ENCODE results near the gene RPP30. TPM values are rescaled to one million over a fixed set of nuclear protein-coding genes. Genes with fewer than 3 reads are reported as not detected.
A peak's percentile ranks its signal among the peaks of the same experiment; 100 is the strongest.

The RPP30 gene
- total and polyA plus RNA-seq, 2 of the 13 experiments (the other 11 are each of a cell fraction or from before 2014, with no cell fraction given), result 27.1 to 65.0 TPM

DNA sequence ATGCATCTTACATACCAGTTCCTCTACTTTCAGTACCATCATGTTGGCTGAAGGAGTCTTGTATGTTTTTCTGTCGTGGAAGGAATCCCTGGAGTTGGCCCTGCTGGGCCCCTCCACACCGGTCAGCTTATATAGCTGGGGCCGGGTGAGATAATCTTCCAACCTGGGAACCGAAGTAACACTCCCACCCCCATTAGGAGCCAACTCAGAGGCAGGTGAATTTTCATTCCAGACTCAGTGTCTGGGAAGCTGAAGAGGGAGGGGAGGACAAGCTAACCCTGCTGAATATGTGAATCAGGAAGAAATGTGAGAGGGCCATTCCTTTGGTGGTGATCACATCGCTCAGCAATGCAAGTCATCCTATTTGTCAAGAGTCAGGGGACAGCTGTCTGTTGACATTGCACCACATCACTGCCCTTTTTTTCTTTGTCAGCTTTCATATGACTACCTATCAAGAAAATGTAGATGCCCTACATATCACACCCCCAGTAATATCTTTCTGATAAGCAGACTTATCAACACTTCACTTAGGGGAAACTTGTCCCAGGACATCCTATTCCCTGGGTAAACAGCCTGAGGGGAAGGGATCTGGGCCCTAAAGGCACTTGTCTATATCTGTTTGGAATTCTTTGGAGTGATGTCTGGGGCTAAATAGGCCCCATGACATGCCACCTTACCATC lies 49.4 kb downstream of the RPP30 start, which contains the start of gene ANKRD1 (continued):
- TF ChIP-seq THRA (CRISPR knock-in tag; IDR thresholded peaks at IDR 0.05; ENCODE audit: borderline replicate concordance) (peak; percentile 44; the same call in 1 of the 2 replicates), ATM (IDR thresholded peaks at IDR 0.05; ENCODE audit: borderline replicate concordance) (no peak), RFXANK (CRISPR knock-in tag; IDR thresholded peaks at IDR 0.05) (no peak), ZNF768 (CRISPR knock-in tag; IDR thresholded peaks at IDR 0.05) (no peak), ZNF350 (CRISPR knock-in tag; IDR thresholded peaks at IDR 0.05; ENCODE audit: borderline replicate concordance, low read depth) (no peak; the same call in 1 of the 2 replicates), HOXA5 (CRISPR knock-in tag; IDR thresholded peaks at IDR 0.05) (peak; percentile 99), MAFF (IDR thresholded peaks at IDR 0.05; ENCODE audit: low read depth, low read length) (peak; percentile 86), ZBTB38 (CRISPR knock-in tag; IDR thresholded peaks at IDR 0.05) (no peak), CC2D1A (CRISPR knock-in tag; IDR thresholded peaks at IDR 0.05) (no peak), POGZ (CRISPR knock-in tag; IDR thresholded peaks at IDR 0.05) (peak; percentile 68), FIP1L1 (IDR thresholded peaks at IDR 0.05; ENCODE audit: borderline replicate concordance, insufficient read depth, low read depth, low read length) (no peak), ZKSCAN1 (IDR thresholded peaks at IDR 0.05; ENCODE audit: low read length) (no peak), IKZF1 (IDR thresholded peaks at IDR 0.05) (no peak), ZNF333 (CRISPR knock-in tag; IDR thresholded peaks at IDR 0.05; ENCODE audit: borderline replicate concordance) (no peak), SMYD3 (CRISPR knock-in tag; IDR thresholded peaks at IDR 0.05) (0 out of 2 replicates have a peak, but pooled peaks have one; percentile 39), HIVEP1 (CRISPR knock-in tag; IDR thresholded peaks at IDR 0.05) (no peak), ZFP90 (CRISPR knock-in tag; IDR thresholded peaks at IDR 0.05; ENCODE audit: borderline replicate concordance) (0 out of 2 replicates have a peak, but pooled peaks have one; percentile 18), CTCF (CRISPR knock-in tag; IDR thresholded peaks at IDR 0.05) (no peak), TRAFD1 (CRISPR knock-in tag; IDR thresholded peaks at IDR 0.05; ENCODE audit: borderline replicate concordance) (no peak), ZNF335 (CRISPR knock-in tag; IDR thresholded peaks at IDR 0.05) (peak; percentile 71; the same call in 1 of the 2 replicates), ZNF180 (CRISPR knock-in tag; IDR thresholded peaks at IDR 0.05; ENCODE audit: borderline replicate concordance, low read depth) (no peak)
- TF ChIP-seq, protein P1, sequence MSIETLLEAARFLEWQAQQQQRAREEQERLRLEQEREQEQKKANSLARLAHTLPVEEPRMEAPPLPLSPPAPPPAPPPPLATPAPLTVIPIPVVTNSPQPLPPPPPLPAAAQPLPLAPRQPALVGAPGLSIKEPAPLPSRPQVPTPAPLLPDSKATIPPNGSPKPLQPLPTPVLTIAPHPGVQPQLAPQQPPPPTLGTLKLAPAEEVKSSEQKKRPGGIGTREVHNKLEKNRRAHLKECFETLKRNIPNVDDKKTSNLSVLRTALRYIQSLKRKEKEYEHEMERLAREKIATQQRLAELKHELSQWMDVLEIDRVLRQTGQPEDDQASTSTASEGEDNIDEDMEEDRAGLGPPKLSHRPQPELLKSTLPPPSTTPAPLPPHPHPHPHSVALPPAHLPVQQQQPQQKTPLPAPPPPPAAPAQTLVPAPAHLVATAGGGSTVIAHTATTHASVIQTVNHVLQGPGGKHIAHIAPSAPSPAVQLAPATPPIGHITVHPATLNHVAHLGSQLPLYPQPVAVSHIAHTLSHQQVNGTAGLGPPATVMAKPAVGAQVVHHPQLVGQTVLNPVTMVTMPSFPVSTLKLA (IDR thresholded peaks at IDR 0.05), result no peak
- TF ChIP-seq, protein P2, sequence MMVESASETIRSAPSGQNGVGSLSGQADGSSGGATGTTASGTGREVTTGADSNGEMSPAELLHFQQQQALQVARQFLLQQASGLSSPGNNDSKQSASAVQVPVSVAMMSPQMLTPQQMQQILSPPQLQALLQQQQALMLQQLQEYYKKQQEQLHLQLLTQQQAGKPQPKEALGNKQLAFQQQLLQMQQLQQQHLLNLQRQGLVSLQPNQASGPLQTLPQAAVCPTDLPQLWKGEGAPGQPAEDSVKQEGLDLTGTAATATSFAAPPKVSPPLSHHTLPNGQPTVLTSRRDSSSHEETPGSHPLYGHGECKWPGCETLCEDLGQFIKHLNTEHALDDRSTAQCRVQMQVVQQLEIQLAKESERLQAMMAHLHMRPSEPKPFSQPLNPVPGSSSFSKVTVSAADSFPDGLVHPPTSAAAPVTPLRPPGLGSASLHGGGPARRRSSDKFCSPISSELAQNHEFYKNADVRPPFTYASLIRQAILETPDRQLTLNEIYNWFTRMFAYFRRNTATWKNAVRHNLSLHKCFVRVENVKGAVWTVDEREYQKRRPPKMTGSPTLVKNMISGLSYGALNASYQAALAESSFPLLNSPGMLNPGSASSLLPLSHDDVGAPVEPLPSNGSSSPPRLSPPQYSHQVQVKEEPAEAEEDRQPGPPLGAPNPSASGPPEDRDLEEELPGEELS (CRISPR knock-in tag; IDR thresholded peaks at IDR 0.05), result peak; percentile 85

Measured in HepG2 (cell line).